Ovary (tissue), 9 donors: ENCODE results near the gene SIX2. TPM values are rescaled to one million over a fixed set of nuclear protein-coding genes. Genes with fewer than 3 reads are reported as not detected.

Experiments used
- DNase-seq, 5 donors: peaks; one replicate each; pipeline ENCODE4 v3.0.0-alpha.2; 2019 to 2020
- H3K27ac ChIP-seq, 2 donors: fragments of 200-600 bp; one replicate each; pipeline versions ENCODE4 v1.5.1 to v1.8.0; 2019 to 2022
- H3K27me3 ChIP-seq: fragments of 200-600 bp; one replicate; pipeline ENCODE4 v1.8.0; 2022
- H3K36me3 ChIP-seq: fragments of 200-600 bp; sonication (generic); one replicate; pipeline ENCODE4 v1.5.1; 2019
- H3K4me1 ChIP-seq: one replicate; pipeline ENCODE4 v1.8.1; 2013; ENCODE audit warnings: mild to moderate bottlenecking, moderate library complexity; ENCODE audit not compliant: insufficient read depth
- H3K4me3 ChIP-seq: fragments of 200-600 bp; sonication (generic); one replicate; pipeline ENCODE4 v1.5.1; 2017
- H3K9me3 ChIP-seq, 2 donors: fragments of 200-600 bp in 1 of 2; sonication (generic) in 1 of 2; one replicate each; pipeline versions ENCODE4 v1.5.1 to v1.8.1; 2013 to 2019; ENCODE audit warnings: mild to moderate bottlenecking in 1 of 2, moderate library complexity in 1 of 2
- EP300 ChIP-seq: sonication (generic); formaldehyde crosslinking; IDR thresholded peaks from one replicate; pipeline ENCODE4 v1.6.1; 2017; ENCODE audit warnings: antibody characterized with exemption
- POLR2A ChIP-seq: fragments of 450-650 bp; IDR thresholded peaks from one replicate; pipeline ENCODE4 v1.6.1; 2017; ENCODE audit warnings: antibody characterized with exemption, mild to moderate bottlenecking, moderate library complexity
- WGBS, 3 donors: extraction: QIAGEN DNeasy Blood & Tissue Kit in 1 of 3; methylation state at CpG; one replicate each; pipeline versions ENCODE4 v1.1.5 to v1.1.7; 2013 to 2017; 5-methylcytosine and 5-hydroxymethylcytosine counted together
- intact Hi-C, 4 donors: fragments of 100-400 bp; cut with DNase I; formaldehyde crosslinking; loops; one replicate each; pipeline versions ENCODE4 v1.11.0 to v1.15.1; 2022 to 2023
- polyA plus RNA-seq, 2 donors: library from polyadenylated mRNA; stranded (reverse); fragments of 200-250 nt in 1 of 2; fragments of 350-450 nt in 1 of 2; fragmentation: Illumina TruSeq in 1 of 2; extraction: RNeasy Lipid Tissue Mini Kit (QIAGEN cat#74804) in 1 of 2; gene quantifications; one replicate each; pipeline ENCODE4 v1.2.3, GENCODE V29; 2013 to 2014
- total RNA-seq, 7 donors: library from RNA; depleted of rRNA in 2 of 7; stranded (reverse); fragments of >200 nt in 2 of 7; fragmentation: NEBNext Ultra II Directional in 3 of 7; extraction: Animal tissue kit (Norgen Biotek cat#: 25700) in 3 of 7; gene quantifications; one replicate each; pipeline versions ENCODE4 v1.1.0 to v1.2.4, GENCODE V29; 2016 to 2023
- TF ChIP-seq, protein P1 (sequence below), 3 donors: fragments of 450-650 bp in 2 of 3; fragments of 200-600 bp in 1 of 3; IDR thresholded peaks; one replicate each; pipeline versions ENCODE4 v1.5.1 to v1.8.0; 2016 to 2022; ENCODE audit warnings: antibody characterized with exemption in 3 of 3, mild to moderate bottlenecking in 1 of 3
- donor health status: DM: no; HTN: no; CAD: no; lungs with moderate emphysema.
- donor health status: DM: no; HTN: no; CAD: no.
- donor health status: Bipolar disorder and iron deficiency.
- donor health status: DM: yes; HTN: yes; CAD: no.
- donor health status: DM: no; HTN: no; CAD: no.
- donor health status: DM: yes; HTN: yes; CAD: no.

The SIX2 gene
- total and polyA plus RNA-seq, 9 donors, result 0.06 to 0.46 (median 0.16) TPM; not detected in 3

DNA sequence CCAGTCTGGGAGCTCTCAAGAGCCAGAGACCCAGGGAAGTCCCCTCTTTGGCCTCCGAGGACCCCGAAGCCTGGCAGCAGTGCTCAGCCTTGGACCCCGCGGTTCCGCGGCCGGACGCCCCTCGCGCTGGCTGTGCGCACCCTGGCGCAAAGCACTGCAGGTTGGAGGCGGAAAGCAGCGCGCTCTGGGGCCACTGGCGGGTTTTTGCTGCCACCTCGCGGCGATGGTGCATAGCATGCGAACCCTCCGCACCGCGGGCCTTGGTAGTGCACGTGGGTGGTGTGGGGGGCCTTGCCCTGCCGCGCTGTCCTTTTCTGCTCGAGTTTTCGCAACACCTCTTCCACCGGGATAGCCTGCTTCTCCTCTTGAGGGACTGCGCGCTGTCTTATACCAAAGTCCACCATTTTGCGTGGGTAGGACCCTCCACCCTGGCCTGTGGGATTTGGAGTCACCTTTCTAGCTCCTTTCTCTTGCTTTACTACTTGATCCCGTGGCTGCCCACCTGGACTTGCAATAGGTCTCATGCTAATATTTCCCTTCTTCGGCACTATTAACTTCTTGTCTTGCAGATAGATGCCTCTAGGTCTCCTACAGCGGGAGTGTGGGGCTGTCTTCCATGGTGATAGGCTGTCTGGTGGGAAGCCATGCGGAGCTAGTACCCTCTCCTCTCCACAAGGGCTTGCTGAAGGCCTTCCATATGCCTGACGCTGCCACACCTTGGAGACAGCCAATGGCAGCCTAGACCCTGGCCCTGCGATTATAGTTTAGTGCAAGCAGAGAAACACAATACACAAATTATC lies 53.5 kb downstream of the SIX2 start:
- Histone ChIP-seq H3K9me3 (no peaks in the 10 kb centered on the region), H3K4me3 (no peak overlapping the region), H3K27ac (no peak overlapping the region), H3K27me3 (no peaks in the 10 kb centered on the region), H3K36me3 (no peaks in the 10 kb centered on the region), H3K4me1 (peaks cover 10% of the 10 kb centered on the region)
- TF ChIP-seq, protein P1, sequence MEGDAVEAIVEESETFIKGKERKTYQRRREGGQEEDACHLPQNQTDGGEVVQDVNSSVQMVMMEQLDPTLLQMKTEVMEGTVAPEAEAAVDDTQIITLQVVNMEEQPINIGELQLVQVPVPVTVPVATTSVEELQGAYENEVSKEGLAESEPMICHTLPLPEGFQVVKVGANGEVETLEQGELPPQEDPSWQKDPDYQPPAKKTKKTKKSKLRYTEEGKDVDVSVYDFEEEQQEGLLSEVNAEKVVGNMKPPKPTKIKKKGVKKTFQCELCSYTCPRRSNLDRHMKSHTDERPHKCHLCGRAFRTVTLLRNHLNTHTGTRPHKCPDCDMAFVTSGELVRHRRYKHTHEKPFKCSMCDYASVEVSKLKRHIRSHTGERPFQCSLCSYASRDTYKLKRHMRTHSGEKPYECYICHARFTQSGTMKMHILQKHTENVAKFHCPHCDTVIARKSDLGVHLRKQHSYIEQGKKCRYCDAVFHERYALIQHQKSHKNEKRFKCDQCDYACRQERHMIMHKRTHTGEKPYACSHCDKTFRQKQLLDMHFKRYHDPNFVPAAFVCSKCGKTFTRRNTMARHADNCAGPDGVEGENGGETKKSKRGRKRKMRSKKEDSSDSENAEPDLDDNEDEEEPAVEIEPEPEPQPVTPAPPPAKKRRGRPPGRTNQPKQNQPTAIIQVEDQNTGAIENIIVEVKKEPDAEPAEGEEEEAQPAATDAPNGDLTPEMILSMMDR (IDR thresholded peaks at IDR 0.05), result peak in 2 of 3 donors; percentile 51 to 61
- TF ChIP-seq POLR2A (no peak), EP300 (no peak)
- peak; percentile 30 to 73 (median 53) for DNase-seq
- intact Hi-C loops, result loop anchor here in 3 of 4 donors (10.0 kb wide), 3 partner anchors 471 to 911 kb away; no protein-coding TSS in a partner anchor
- 6 to 17% (median 7%) methylated on average over 23 to 38 of the region's 38 CpGs for WGBS, 3 donors

Other genes starting within 250 kb of the SIX2 start
- not detected for gene SIX3, start 67.8 kb downstream of the SIX2 start, total RNA-seq
- not detected for gene SIX3, start 67.8 kb downstream of the SIX2 start, polyA plus RNA-seq